Measurements from ENCODE around the gene EML4. TPM values are rescaled to one million over a fixed set of nuclear protein-coding genes. Genes with fewer than 3 reads are reported as not detected.

Gene EML4
- total RNA-seq, 1 donor from 2014 or later: 22.5 TPM

DNA sequence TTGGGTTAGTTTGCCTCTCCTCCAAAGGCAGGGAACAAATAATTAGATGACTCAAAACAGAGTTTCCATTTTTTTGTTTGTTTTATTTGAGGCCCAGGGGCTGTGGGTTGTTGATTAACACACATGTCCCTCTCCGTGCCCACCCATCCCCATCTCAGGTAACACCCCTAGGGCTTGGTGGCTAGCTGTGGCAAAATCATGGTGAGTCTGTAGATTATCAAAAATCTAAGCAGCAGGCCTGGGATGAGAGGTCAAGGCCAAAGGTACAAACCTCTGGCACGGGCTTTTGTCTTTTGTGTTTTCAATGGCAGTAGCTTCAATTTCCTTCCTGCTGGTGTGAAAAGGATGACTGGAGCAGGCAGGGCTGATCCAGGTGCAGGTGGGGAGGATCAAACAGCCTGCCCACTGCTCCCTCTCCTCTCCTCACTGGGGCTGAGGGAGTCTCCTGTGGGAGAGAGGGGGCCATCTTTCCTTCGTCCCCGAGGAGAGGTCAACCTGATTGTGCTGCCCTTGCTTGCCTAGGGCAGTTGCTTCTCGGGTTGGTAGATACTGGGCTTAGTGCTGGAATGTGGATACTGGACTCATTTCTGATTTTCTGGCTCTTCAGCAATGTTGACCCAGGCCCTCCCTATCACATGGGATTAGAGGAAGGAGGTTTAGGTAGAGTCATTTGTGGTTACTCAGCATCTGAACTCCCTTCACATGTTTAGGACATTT, 31.9 kb upstream of the EML4 start:
- DNase-seq (ENCODE audit: low read depth): no peak

DNA sequence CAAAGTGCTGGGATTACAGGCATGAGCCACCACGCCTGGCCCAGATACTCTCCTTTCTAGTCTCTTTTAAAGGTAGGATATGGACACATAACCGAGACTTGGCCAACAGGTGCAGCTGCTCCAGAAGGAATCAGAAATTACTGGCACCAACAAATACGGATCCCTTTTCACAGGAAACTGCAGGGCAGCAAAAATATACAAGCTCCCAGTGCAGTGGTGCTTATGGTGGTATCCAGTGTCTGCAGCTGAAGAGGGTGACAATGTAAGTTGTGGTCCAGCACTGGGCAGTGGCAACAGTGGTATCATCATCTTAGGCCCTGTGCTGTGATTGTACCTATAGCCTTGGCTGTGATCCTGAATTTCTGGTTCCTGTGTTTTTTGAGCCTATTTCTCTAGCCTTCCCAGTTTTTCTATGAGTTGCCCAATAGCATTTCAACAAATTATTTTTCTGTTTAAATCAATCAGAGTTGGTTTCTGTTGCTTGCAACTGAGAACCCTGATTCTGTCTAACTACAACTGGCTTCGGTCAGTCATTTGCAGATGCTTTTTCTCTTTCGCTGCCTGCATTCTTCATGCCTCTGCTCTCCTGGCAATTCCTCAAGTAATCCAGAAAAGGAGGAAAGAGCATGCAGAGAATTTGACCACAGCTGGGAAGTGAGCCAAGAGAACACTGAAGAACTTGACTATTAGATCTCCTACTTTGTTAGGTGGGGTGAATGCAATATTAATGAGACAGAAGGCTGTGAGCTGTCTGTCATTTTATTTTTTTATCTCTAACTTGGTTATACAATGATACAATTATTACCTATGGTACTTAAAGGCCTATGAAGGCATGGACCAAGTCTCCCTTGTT, 30.8 kb upstream of the EML4 start:
- peak; percentile 99 for DNase-seq (ENCODE audit: low read depth)

DNA sequence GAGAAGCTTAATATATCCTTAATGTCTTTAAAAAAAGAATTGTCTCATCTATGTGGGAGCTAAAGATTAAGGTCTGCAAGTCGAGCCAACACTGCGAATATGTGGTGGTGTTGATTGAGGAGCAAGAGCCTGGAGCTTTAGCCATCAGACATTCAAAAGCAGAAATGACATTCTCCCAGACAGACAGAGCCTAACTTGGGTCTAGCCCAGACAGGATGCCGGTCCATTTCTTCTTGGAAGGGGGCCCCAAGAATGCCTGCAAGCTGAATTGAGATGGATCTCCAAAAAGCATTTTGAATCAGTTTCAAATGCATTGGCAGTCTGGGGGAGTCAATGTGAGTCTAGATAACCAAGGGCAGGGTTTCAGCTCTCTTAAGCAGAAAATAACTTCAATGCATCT, 30.1 kb upstream of the EML4 start:
- no peak for DNase-seq (ENCODE audit: low read depth)

DNA sequence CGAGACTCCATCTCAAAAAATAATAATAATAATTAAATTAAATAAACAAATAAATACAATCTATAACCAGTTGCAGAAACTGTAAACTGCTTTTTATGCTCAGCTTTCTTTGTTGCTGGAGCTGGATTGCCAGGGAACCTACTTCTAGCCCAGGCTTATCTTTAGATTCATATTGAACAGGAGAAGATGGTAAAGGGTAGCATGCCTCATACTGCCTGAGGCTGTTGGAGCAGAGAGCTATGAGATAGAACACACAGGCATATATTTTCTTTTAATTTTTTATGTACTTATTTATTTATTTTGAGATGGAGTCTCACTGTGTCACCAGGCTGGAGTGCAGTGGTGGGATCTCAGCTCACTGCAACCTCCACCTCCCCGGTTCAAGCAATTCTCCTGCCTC, 28.7 kb upstream of the EML4 start:
- DNase-seq (ENCODE audit: low read depth): no peak

DNA sequence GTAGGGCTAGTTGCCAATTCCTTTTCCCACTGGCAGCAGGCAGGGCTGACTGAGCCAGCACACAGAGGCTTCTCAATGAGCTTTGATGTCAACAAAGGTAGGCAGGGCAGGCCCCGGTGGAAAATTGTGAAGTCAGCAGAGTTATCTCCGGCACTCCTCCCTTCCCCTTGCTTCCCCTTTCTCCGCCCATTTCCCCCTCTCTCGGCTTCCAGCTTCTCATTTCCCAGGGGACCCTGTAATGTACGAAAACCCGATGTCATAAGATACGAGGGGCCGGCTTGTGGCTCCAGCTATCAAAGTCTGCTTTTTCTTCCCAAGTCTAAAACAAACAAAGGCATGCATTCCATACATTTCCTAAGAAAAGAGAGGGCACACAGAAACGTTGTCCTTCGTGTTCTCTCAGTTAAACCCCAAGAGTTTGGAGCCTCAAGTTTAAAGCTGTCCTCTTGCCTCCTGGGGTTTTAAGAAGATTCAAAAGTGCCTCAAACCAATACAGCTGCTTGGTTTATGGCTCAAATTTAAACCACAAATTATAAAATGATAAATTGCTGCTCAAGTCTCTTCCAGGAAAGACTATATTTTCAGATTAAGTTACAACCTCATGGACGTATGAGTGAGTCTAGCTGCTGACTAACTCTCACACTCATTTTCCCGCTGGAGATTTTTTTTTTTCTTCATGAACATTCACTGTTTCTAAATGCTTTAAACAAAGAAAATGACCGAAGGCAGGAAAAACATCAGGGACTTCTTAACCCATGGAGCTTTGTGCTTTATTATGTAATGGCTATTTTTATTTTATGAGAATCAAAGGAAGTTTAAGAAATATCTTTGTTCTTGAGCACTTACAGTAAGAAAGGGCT, 27.2 kb upstream of the EML4 start:
- peak; percentile 76 for DNase-seq (ENCODE audit: low read depth)

DNA sequence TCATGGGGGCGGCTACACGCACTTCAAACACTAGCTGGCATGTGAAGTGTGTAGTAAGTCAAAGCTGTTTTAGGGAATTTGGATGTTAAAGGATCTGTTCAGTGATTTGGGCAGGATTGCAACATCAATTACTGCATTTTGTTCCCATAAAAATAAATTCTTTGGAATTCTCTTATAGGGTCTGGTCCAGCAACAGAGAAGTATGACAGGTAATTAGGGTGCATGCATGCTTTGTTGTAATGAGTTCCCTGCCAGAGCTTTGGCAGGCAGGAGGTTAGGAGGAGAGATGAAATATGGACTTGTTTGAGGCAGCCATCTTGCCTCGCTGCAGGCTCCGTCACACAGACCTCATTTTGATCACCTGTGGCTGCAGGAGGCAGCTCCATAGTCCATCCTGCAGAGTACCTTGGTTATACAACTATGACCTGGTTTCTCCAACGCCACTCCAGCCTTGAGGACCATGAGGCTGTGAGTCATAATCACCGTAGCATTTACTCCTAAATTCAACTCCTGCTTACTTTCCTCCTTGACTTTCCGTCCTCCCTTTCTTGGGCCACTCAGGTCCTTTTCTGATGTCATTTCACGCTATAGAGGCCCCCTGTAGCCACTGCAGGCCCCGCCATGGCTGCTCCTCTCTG, 26.5 kb upstream of the EML4 start:
- DNase-seq (ENCODE audit: low read depth): no peak

DNA sequence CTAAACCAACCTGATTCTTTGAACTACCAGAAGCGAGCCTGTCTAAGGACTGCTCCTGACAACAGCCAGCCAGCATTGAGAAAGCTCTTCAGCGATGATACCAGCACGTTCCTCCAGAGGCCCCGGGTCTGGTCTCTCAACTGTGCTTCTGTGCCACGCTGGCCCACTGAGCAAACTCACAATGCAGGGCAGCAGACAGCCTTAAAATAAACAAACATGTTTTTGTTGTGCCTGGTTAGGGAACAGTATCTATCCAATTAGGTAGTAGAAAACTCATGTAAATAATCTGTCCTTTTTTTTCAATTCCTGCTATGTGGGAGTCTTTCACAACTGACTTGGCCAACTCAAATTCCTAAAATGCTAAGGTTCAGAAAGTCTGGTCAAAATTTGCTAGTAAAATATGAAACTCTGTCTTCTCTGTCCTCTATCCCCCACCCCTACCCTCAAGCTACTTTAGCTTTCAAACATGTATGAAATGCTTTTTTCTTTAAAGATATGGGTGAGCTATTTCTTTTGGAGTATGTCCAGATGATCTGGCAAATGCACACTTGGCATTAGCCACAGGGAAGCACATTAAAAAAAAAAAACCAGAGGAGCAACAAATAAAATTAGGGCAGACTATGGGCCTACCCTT, 21.4 kb upstream of the EML4 start:
- peak; percentile 42 for DNase-seq (ENCODE audit: low read depth)

DNA sequence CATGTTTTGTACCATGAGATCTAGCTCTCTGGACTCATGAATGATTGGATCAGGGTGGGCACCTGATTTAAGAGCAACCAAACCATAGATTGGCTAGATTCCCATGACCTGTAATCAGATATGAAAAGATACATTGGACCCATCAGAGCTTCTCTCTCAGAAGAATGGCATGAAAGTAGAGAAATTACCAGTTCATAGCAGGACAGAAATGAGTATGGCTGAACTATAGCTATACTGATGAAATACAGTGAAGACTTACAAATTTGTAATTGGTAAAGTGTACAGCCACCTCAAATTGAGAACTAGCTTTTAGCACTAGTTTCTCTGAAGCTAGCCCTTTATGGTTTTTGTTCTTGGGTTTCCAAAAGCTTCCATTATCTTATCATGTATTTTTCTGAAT, 19.0 kb upstream of the EML4 start:
- DNase-seq (ENCODE audit: low read depth): no peak

DNA sequence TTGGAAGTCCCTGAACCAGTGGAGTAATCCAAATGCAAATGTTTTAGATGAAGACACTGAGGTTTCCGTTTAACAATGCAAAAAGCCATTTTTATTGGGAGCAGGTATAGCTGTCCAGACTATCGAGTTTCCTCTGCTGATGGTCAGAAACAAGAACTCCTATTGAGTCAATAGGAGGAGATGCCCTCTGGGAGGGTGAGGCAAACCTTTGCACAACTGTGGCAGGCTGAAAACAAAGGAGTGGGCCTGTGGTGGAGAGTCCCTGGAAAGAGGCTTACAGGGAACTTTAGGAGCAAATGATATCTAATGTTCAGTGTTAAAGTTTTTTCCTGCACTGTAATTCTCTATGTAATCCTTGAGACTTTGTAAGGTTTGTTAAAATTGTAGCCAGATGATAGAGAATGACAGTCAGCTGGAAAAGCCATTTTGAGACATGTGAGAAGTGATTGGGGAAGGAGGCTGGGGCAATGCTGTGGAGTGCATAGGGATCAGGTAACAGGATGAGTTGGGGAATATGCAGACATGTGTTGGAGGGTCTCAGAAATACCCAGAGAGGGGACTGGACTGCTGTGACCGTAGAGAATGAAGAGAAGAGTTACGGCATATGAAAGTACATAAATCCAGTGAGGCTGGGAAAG, 15.1 kb upstream of the EML4 start:
- no peak for DNase-seq (ENCODE audit: low read depth)

DNA sequence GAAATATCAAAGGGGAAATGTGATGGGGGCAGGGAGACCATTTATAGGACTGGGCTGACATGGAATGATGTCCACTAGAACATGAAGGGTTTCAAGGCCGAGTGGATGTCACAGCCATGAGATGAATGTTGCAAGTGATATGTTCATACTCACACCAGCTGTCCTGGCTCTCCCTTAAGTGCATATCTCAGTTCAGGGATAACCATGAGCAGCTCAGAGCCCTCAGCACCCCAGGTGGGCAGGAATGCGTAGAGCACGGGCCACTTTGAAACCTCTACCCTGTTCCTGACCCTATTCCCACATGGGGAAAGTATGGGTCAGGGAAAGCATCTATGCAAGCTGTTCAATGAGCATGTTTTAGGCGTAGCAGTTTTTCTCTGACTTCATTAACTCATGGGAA, 12.4 kb upstream of the EML4 start:
- DNase-seq (ENCODE audit: low read depth): no peak

DNA sequence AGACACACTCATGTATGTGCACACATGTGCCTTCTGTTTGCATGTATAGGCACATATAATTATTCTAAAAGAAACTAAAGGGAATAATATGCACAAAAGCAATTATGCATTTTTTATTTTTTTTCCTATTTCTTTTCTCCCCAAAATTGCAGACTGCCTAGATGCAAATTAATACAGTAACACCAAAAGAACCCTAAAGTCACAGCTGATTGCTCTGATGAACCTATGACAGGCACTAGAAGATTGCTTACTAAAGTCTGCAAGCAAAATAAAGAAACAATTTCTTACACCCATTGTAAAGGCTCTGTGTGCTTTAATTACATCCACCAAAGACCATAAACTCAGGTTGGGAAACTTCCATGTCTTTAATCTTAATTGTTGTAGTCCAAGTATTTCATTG, 7.7 kb upstream of the EML4 start:
- DNase-seq (ENCODE audit: low read depth): no peak

DNA sequence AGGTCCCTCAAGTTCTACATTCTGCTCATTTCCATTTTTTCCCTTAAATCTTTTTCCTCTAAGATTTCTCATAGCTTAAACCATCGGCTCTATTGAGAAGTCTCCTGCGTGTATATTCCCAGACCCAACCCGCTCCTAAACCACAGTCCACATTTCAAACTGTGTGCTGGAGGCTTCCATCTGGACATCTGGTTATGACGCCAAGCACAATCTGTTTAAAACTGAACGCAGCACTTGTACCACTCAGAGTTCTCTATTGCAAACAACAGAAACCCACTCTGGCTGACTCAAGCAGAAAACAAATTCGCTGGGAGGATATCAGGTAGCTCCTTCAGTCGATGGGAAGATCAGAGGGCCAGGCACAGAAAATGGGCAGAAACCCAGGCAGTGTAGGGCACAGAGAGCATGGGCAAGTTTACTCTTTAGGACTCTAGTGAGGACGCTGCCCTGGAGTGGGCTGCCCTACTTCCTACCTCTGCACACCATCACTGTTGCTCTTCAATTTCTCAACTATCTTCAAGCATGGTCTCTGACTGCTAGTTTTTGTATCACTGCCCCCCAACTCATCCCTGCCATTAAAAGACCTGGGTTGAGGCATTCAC, 5.6 kb upstream of the EML4 start:
- DNase-seq (ENCODE audit: low read depth): no peak

DNA sequence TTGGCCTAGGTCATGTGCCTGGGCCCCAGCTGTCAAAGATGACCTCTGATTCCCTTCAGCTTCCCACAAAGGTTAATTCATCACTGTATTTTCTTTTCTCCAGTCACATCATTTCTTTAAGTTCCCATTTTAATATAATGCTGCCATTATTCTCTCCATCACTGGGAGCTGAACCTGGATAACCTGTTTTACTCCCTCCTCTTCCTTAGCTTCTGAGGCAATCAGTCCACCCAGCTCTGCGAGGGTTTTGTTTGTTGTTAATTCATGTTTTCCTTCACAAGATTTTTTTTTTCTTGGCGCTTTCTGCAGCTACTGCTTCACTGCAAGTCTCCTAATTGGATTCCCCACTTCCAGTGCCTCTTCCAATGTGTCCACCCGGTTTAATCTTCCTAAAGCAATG, 5.1 kb upstream of the EML4 start:
- no peak for DNase-seq (ENCODE audit: low read depth)

DNA sequence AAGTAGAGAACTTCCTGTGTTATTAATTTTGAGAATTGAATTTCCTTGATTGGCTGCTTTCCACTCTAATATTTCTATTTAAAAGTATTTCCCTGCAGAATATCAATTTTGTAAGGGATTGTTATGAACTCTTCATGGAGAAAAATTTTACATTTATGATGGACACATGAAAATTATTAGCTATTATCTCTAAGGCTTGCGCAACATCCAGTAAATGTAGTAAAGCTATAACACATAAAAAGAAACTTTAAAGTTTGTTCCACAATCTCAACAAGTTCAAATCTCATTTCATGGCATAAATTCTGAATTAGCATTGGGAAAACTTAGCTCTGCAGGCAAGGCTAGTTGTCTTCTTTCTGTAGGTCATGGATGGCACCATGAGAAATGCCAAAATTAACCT, 4.2 kb upstream of the EML4 start:
- DNase-seq (ENCODE audit: low read depth): no peak

DNA sequence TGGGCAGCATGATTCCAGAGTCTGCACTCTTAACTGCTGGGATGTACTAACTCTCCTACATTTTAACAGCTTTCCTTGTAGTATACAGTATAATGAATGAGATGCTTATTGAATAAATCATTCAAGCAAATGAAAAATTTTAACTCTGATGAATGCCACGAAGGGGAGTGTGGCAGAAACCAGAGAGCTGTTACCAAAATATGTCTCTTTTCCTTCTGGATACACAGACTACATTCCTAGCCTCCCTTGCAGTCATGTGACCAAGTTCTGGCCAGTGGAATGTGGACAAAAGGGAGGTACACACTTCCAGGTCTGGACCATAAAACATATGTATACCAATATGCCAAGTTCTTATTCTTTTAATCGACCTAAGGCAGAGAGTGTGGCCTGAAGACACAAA, 1.7 kb upstream of the EML4 start:
- DNase-seq (ENCODE audit: low read depth): no peak

DNA sequence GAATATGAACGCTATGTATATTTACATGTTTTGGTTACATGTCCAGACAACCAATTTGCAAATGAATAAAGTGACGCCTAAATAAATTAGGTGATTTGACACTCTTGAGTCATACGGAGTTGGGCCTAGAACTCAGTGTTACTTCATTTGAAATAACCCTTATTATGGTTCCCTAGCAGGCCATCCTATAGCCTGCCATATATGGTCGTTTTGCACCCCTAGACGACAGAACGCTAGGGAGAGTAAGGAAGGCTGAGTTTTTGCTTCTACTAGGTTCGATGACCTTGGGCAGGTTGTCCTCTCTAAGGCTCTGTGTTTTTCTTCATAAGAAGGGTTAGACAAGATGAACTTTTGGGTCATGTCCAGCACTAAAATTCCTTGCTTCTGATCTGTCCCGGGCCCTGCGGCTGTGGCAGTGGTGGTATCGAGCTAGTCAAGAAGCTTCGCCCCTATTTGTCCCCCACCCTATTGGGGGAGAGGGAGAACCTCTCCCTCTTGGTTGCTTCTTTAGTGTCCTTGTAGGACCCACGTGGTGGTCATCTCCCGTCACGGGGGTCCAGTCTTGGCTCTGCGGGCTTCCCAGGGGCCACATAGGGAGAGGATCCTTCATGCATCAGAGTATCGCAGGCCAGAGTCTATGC, 574 bp upstream of the EML4 start:
- no peak for DNase-seq (ENCODE audit: low read depth)

DNA sequence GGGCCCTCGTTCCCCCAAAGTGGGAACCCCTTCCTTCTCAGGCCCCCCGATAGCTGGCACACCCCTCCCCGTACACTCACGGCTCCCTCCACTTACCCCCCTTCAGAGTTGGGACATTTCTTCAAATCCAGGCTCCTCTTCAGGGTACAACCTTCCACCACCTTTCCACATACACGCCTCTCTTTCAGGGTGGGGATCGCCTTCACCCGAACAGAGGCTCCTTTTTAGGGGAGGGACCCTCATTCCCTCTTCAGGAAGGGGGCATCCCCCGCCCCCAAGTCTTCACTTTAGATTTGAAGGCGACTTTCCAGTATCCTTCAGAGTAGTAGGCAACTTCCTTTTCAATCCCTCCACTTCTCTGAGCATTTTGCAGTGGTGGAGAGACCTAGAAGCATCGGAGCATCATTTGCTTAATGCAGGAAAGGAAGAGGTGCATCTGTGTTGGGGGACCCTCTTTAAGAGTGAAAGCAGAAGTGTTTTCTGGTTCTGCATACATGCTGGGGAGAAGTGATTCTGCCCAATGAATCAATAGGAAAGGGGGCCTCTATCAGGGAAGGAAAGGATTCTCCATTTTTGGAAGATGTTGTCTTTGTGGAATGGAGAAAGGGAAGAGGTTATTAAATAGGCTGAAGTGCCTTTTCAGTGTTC, 845 bp downstream of the EML4 start:
- DNase-seq (ENCODE audit: low read depth): no peak

DNA sequence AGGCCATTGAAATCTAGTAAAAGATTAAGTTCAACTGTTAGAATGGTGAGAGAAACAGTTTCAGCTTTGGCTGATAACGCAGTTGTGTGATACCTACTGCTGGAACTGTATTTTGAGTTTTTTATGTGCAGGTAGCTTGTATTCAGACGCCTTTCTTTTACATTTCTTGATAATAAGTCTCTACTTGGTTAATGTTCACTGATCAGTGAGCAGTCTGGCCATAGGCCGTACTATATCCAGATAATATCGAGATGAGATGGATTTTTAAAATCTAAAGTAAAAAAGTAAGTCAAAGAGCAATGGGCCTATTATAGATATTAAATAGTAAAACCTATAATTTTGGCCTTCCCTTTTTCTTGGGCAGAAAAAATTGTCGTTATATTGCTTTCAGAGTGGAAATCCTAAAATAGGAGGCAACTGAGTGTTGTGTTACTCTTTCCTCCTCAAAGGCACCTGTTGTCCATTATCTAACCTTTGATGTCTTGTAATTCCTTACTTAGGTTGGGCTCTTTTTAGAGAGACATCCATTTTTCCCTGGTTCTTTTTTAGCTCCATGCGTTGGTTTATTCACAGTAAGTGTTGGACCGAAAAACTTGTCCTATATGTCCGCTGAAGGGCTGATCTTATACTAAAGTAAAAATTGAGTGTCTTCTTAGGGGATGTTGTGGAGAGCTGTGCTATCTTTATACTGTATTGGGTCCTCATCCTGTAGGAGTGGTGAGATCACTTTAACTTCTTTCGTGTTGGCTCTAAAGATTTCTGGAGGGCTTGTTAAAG, 1.7 kb downstream of the EML4 start:
- DNase-seq (ENCODE audit: low read depth): no peak

All from myocyte (in vitro differentiated cells).